Sigmoid colon (tissue), 7 donors: ENCODE data around the gene SUGCT. TPM values are rescaled to one million over a fixed set of nuclear protein-coding genes. Genes with fewer than 3 reads are reported as not detected.

ENCODE experiments used
- DNase-seq: peaks from one replicate; pipeline ENCODE4 v3.0.0-alpha.2; 2019
- H3K27ac ChIP-seq, 4 donors: fragments of 200-600 bp; sonication (generic); one replicate each; pipeline ENCODE4 v1.5.1; 2016 to 2019; ENCODE audit warnings: mild to moderate bottlenecking in 1 of 4
- H3K27me3 ChIP-seq, 3 donors: fragments of 200-600 bp; sonication (generic); one replicate each; pipeline ENCODE4 v1.5.1; 2019; ENCODE audit warnings: mild to moderate bottlenecking in 1 of 3
- H3K36me3 ChIP-seq, 4 donors: fragments of 200-600 bp; sonication (generic); one replicate each; pipeline ENCODE4 v1.5.1; 2016 to 2019
- H3K4me1 ChIP-seq, 4 donors: fragments of 200-600 bp; sonication (generic); one replicate each; pipeline ENCODE4 v1.5.1; 2017 to 2019
- H3K4me3 ChIP-seq, 4 donors: fragments of 200-600 bp; sonication (generic); one replicate each; pipeline ENCODE4 v1.5.1; 2017 to 2019; ENCODE audit warnings: mild to moderate bottlenecking in 2 of 4, moderate library complexity in 1 of 4
- H3K9me3 ChIP-seq, 4 donors: fragments of 200-600 bp in 3 of 4; sonication (generic) in 3 of 4; one replicate each; pipeline versions ENCODE4 v1.5.1 to v1.6.1; 2013 to 2019
- CTCF ChIP-seq, 4 experiments: fragments of 450-650 bp in 3 of 4; fragments of 200-600 bp in 1 of 4; IDR thresholded peaks; one replicate each; pipeline ENCODE4 v1.5.1; 2016 to 2019; ENCODE audit warnings: antibody characterized with exemption in 4 of 4, mild to moderate bottlenecking in 3 of 4, moderate library complexity in 2 of 4
- EP300 ChIP-seq, 4 donors: sonication (generic); formaldehyde crosslinking; IDR thresholded peaks; one replicate each; pipeline ENCODE4 v1.6.1; 2017; ENCODE audit warnings: antibody characterized with exemption in 4 of 4
- POLR2A ChIP-seq, 2 donors: fragments of 450-650 bp; IDR thresholded peaks; one replicate each; pipeline ENCODE4 v1.6.1; 2016; ENCODE audit warnings: antibody characterized with exemption in 2 of 2, mild to moderate bottlenecking in 2 of 2, moderate library complexity in 2 of 2
- POLR2AphosphoS5 ChIP-seq, 4 donors: sonication (generic); formaldehyde crosslinking; IDR thresholded peaks; one replicate each; pipeline ENCODE4 v1.6.1; 2017; ENCODE audit warnings: antibody characterized with exemption in 4 of 4
- WGBS, 2 donors: extraction: QIAGEN DNeasy Blood & Tissue Kit; methylation state at CpG; one replicate each; pipeline ENCODE4 v1.1.7; 2013; 5-methylcytosine and 5-hydroxymethylcytosine counted together
- intact Hi-C: fragments of 100-400 bp; cut with DNase I; formaldehyde crosslinking; loops from one replicate; pipeline ENCODE4 v1.15.1; 2023
- polyA plus RNA-seq, 3 donors: library from polyadenylated mRNA; stranded (reverse); fragments of 200-250 nt; gene quantifications; one replicate each; pipeline ENCODE4 v1.2.3, GENCODE V29; 2013
- total RNA-seq, 4 donors: library from RNA; depleted of rRNA; stranded (reverse); fragments of >200 nt; gene quantifications; one replicate each; pipeline ENCODE4 v1.1.0, GENCODE V29; 2016
- donor health status: healthy with polysubstance abuse.
- donor health status: Bipolar disorder and iron deficiency.
- donor health status: healthy.

The SUGCT gene
- total and polyA plus RNA-seq, 7 donors = 2.3 to 25.9 (median 6.3) TPM

- intact Hi-C loops = no loop called here
- H3K27me3 ChIP-seq = no peaks in the 10 kb centered on the region
- no peak overlapping the region for H3K4me3 ChIP-seq
- TF ChIP-seq EP300 (IDR thresholded peaks at IDR 0.05) (no peak), CTCF (IDR thresholded peaks at IDR 0.05) (no peak), POLR2A (IDR thresholded peaks at IDR 0.05) (no peak), POLR2AphosphoS5 (IDR thresholded peaks at IDR 0.05) (no peak)
- H3K36me3 ChIP-seq = no peaks in the 10 kb centered on the region
- no peak for DNase-seq
- peak overlapping the region in 3 of 4 donors; percentile 48 to 71 (median 70) for H3K27ac ChIP-seq
- peaks cover 0 to 20% (median 12%) of the 10 kb centered on the region in 4 donors for H3K4me1 ChIP-seq
- H3K9me3 ChIP-seq = peaks cover 0 to 10% (median 6%) of the 10 kb centered on the region in 4 donors
- 91% methylated on average over 6 of the region's 6 CpGs for WGBS, 2 donors
These were observed 303.3 kb downstream of the SUGCT start for GRCh38 chr7:40437936-40438634.

- no peak overlapping the region for H3K27ac ChIP-seq
- TF ChIP-seq EP300 (IDR thresholded peaks at IDR 0.05) (no peak), POLR2AphosphoS5 (IDR thresholded peaks at IDR 0.05) (no peak), CTCF (IDR thresholded peaks at IDR 0.05) (no peak), POLR2A (IDR thresholded peaks at IDR 0.05) (no peak)
- 93 to 94% methylated on average over 6 of the region's 6 CpGs for WGBS, 2 donors
These were observed 304.9 kb downstream of the SUGCT start for GRCh38 chr7:40439686-40440085.

GRCh38 chr7:40447345-40447744 lies 312.5 kb downstream of the SUGCT start:
- Histone ChIP-seq H3K36me3 (no peaks in the 10 kb centered on the region), H3K27ac (no peak overlapping the region), H3K27me3 (no peaks in the 10 kb centered on the region), H3K4me1 (peaks cover 0 to 12% (median 6%) of the 10 kb centered on the region in 4 donors), H3K9me3 (no peaks in the 10 kb centered on the region), H3K4me3 (no peak overlapping the region)
- 86 to 87% methylated on average over 2 of the region's 2 CpGs for WGBS, 2 donors
- DNase-seq = no peak
- intact Hi-C loops = no loop called here
- no peak for TF ChIP-seq EP300 (IDR thresholded peaks at IDR 0.05)
- TF ChIP-seq POLR2AphosphoS5 (IDR thresholded peaks at IDR 0.05) = no peak
- no peak for TF ChIP-seq CTCF (IDR thresholded peaks at IDR 0.05)
- no peak for TF ChIP-seq POLR2A (IDR thresholded peaks at IDR 0.05)

More at GRCh38 chr7:40439686-40440085, 304.9 kb downstream of the SUGCT start:
- DNase-seq = no peak
- peaks cover 0 to 20% (median 12%) of the 10 kb centered on the region in 4 donors for H3K4me1 ChIP-seq
- intact Hi-C loops = no loop called here
- H3K27me3 ChIP-seq = no peaks in the 10 kb centered on the region
- no peaks in the 10 kb centered on the region for H3K36me3 ChIP-seq
- peaks cover 0 to 10% (median 6%) of the 10 kb centered on the region in 4 donors for H3K9me3 ChIP-seq
- H3K4me3 ChIP-seq = no peak overlapping the region

- TF ChIP-seq CTCF (IDR thresholded peaks at IDR 0.05) (no peak), POLR2AphosphoS5 (IDR thresholded peaks at IDR 0.05) (no peak), POLR2A (IDR thresholded peaks at IDR 0.05) (no peak), EP300 (IDR thresholded peaks at IDR 0.05) (no peak)
- no peaks in the 10 kb centered on the region for H3K9me3 ChIP-seq
- no peak overlapping the region for H3K27ac ChIP-seq
- H3K4me3 ChIP-seq = no peak overlapping the region
- intact Hi-C loops = no loop called here
- no peak for DNase-seq
- H3K4me1 ChIP-seq = no peaks in the 10 kb centered on the region
- H3K36me3 ChIP-seq = no peaks in the 10 kb centered on the region
- no peaks in the 10 kb centered on the region for H3K27me3 ChIP-seq
These were observed 320.7 kb downstream of the SUGCT start for GRCh38 chr7:40455485-40455884.
